ENCODE data around the gene P2RY2. TPM values are rescaled to one million over a fixed set of nuclear protein-coding genes. Genes with fewer than 3 reads are reported as not detected.

The P2RY2 gene
- total and polyA plus RNA-seq, 10 of the 15 experiments (the other 5 are each of a cell fraction or from before 2014, with no cell fraction given) = 0.03 to 0.23 (median 0.17) TPM; not detected in 7

GRCh38 chr11:73259406-73260126, 41.5 kb downstream of the P2RY2 start (continued):
- TF ChIP-seq HDAC6 (IDR thresholded peaks at IDR 0.05; ENCODE audit: unreplicated experiment) (no peak), POLR2AphosphoS2 (IDR thresholded peaks at IDR 0.05; ENCODE audit: low read depth, low read length) (no peak), POLR2AphosphoS5 (IDR thresholded peaks at IDR 0.05; ENCODE audit: low read length) (no peak), SRF (IDR thresholded peaks at IDR 0.05; ENCODE audit: low read depth in 2 of 2, low read length in 2 of 2) (no peak), MTA2 (IDR thresholded peaks at IDR 0.05; ENCODE audit: low read depth) (no peak), CREB1 (IDR thresholded peaks at IDR 0.05; ENCODE audit: low read depth) (no peak), SMAD1 (IDR thresholded peaks at IDR 0.05; ENCODE audit: low read depth, partially characterized antibody) (no peak)

DNA sequence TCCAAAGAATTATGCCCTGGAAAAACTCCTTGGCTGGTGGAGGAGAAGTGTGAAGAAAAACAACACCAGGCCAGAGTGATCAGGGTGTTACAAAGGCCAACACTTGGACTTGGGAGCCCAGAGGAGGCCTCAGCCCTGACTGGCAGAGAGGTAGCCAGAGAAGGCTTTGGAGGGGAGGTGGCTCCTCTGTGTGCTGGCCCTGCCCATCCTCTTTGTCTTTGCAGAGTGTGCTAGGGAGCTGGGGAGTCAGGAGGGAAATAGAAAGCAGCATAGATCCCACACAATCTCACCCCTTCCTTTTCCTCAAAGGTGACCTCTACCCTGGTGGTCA, 42.0 kb downstream of the P2RY2 start:
- H3K9ac ChIP-seq (ENCODE audit: control insufficient read depth, insufficient read depth, low read length) = no peak overlapping the region
- no peaks in the 10 kb centered on the region for H4K20me1 ChIP-seq (ENCODE audit: control insufficient read depth, insufficient read depth)
- SMC1A ChIA-PET (ENCODE audit: uncharacterized antibody, unreplicated experiment) = no interaction called here
- H3K4me1 ChIP-seq (ENCODE audit: control insufficient read depth, insufficient read depth, low read length) = no peaks in the 10 kb centered on the region
- no peak overlapping the region for H3K4me3 ChIP-seq
- BruUV-seq (replicated peaks) = no TSS peak
- POLR2A ChIA-PET = interaction anchor here (0.6 kb wide), 1 partner anchor 471 kb away, joined by 3 read pairs; no protein-coding TSS in a partner anchor
- no peak for FAIRE-seq
- in situ Hi-C loops (cut with MboI) = no loop called here
- H3K27me3 ChIP-seq (replicated peaks in 1 of 2; ENCODE audit: control insufficient read depth in 2 of 2, insufficient read depth in 2 of 2, low read length in 1 of 2) = peaks cover 0 to 2% of the 10 kb centered on the region in 2 experiments; a peak in 2 of 4 replicates
- ATAC-seq = no peak
- H3K79me2 ChIP-seq (ENCODE audit: control insufficient read depth, insufficient read depth, low read length) = no peaks in the 10 kb centered on the region
- no peaks in the 10 kb centered on the region for H3K9me3 ChIP-seq (replicated peaks; ENCODE audit: control insufficient read depth, insufficient read depth, low read length)
- CTCF ChIA-PET = interaction anchor here (0.8 to 1.7 kb wide), 3 partner anchors 8 to 29 kb away, joined by 3 to 5 read pairs (median 3); no protein-coding TSS in a partner anchor
- H3K36me3 ChIP-seq (ENCODE audit: control insufficient read depth in 2 of 2, insufficient read depth in 2 of 2, low read length in 1 of 2) = no peaks in the 10 kb centered on the region
- no peak overlapping the region for H3K4me2 ChIP-seq (ENCODE audit: control insufficient read depth, insufficient read depth)
- H2AFZ ChIP-seq (ENCODE audit: control insufficient read depth, low read depth, low read length) = no peak overlapping the region
- no peak for DNase-seq (ENCODE audit: low read depth, low spot score)
- intact Hi-C loops (cut with micrococcal nuclease; ENCODE audit: unreplicated experiment) = no loop called here
- RAD21 ChIA-PET (ENCODE audit: unreplicated experiment) = no interaction called here
- H3K27ac ChIP-seq (ENCODE audit: control insufficient read depth, insufficient read depth) = no peak overlapping the region
- TF ChIP-seq POU2F2 (IDR thresholded peaks at IDR 0.05; ENCODE audit: borderline replicate concordance, low read depth, low read length) (no peak), RAD21 (IDR thresholded peaks at IDR 0.05; ENCODE audit: insufficient read depth, low read depth, low read length) (no peak), NRF1 (conservative IDR thresholded peaks at IDR 0.05; ENCODE audit: low read depth, low read length) (no peak), SIN3A (IDR thresholded peaks at IDR 0.05; ENCODE audit: low read depth, low read length) (no peak), NR2F1 (conservative IDR thresholded peaks at IDR 0.05) (no peak), RCOR1 (conservative IDR thresholded peaks at IDR 0.05; ENCODE audit: low read depth, low read length) (no peak), HDAC6 (IDR thresholded peaks at IDR 0.05; ENCODE audit: unreplicated experiment) (no peak)
- TF ChIP-seq, protein P1, sequence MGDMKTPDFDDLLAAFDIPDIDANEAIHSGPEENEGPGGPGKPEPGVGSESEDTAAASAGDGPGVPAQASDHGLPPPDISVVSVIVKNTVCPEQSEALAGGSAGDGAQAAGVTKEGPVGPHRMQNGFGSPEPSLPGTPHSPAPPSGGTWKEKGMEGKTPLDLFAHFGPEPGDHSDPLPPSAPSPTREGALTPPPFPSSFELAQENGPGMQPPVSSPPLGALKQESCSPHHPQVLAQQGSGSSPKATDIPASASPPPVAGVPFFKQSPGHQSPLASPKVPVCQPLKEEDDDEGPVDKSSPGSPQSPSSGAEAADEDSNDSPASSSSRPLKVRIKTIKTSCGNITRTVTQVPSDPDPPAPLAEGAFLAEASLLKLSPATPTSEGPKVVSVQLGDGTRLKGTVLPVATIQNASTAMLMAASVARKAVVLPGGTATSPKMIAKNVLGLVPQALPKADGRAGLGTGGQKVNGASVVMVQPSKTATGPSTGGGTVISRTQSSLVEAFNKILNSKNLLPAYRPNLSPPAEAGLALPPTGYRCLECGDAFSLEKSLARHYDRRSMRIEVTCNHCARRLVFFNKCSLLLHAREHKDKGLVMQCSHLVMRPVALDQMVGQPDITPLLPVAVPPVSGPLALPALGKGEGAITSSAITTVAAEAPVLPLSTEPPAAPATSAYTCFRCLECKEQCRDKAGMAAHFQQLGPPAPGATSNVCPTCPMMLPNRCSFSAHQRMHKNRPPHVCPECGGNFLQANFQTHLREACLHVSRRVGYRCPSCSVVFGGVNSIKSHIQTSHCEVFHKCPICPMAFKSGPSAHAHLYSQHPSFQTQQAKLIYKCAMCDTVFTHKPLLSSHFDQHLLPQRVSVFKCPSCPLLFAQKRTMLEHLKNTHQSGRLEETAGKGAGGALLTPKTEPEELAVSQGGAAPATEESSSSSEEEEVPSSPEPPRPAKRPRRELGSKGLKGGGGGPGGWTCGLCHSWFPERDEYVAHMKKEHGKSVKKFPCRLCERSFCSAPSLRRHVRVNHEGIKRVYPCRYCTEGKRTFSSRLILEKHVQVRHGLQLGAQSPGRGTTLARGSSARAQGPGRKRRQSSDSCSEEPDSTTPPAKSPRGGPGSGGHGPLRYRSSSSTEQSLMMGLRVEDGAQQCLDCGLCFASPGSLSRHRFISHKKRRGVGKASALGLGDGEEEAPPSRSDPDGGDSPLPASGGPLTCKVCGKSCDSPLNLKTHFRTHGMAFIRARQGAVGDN (IDR thresholded peaks at IDR 0.05) = no peak

Measured in GM12878 (cell line).